Uterus (tissue), 2 donors: ENCODE measurements around the gene FGF11.

Source experiments
- CTCF ChIP-seq, 4 experiments: fragments of 200-600 bp in 2 of 4; fragments of 450-650 bp in 2 of 4; sonication (generic) in 2 of 4; IDR thresholded peaks; one replicate each; pipeline ENCODE4 v1.5.1; 2016 to 2019; ENCODE audit warnings: antibody characterized with exemption in 4 of 4, mild to moderate bottlenecking in 2 of 4, moderate library complexity in 1 of 4
- POLR2A ChIP-seq, 2 donors: fragments of 450-650 bp; IDR thresholded peaks; one replicate each; pipeline ENCODE4 v1.6.1; 2016; ENCODE audit warnings: antibody characterized with exemption in 2 of 2, mild to moderate bottlenecking in 1 of 2, moderate library complexity in 1 of 2

- no peak for TF ChIP-seq CTCF (IDR thresholded peaks at IDR 0.05)
- no peak for TF ChIP-seq POLR2A (IDR thresholded peaks at IDR 0.05)
These were observed 29.6 kb upstream of the FGF11 start for GRCh38 chr17:7409716-7410115.
